HG02610 (cell line): ENCODE results near the gene PPP1R9B.

Source experiments
- ATAC-seq: cut with Tn5 transposase; IDR thresholded peaks from one replicate; pipeline ENCODE4 v1.9.1; 2021; ENCODE audit warnings: mild to moderate bottlenecking, moderate library complexity; ENCODE audit not compliant: unreplicated experiment

Gene PPP1R9B

GRCh38 chr17:50174444-50174843, 24.0 kb upstream of the PPP1R9B start:
- no peak for ATAC-seq

GRCh38 chr17:50173335-50173941, 23.0 kb upstream of the PPP1R9B start:
- no peak for ATAC-seq

- no peak for ATAC-seq
Observed at GRCh38 chr17:50172936-50173334, 22.5 kb upstream of the PPP1R9B start.

- no peak for ATAC-seq
Observed at GRCh38 chr17:50172130-50172529, 21.7 kb upstream of the PPP1R9B start.

GRCh38 chr17:50171371-50172071, 21.0 kb upstream of the PPP1R9B start:
- ATAC-seq: no peak

GRCh38 chr17:50170662-50171370, 20.3 kb upstream of the PPP1R9B start:
- peak; percentile 71 for ATAC-seq

- ATAC-seq: no peak
Observed at GRCh38 chr17:50169881-50170459, 19.5 kb upstream of the PPP1R9B start.

- ATAC-seq: no peak
Observed at GRCh38 chr17:50169121-50169764, 18.8 kb upstream of the PPP1R9B start.

- ATAC-seq: no peak
Observed at GRCh38 chr17:50168319-50168718, 17.8 kb upstream of the PPP1R9B start.

GRCh38 chr17:50167371-50167770, 16.9 kb upstream of the PPP1R9B start:
- no peak for ATAC-seq

- ATAC-seq: no peak
Observed at GRCh38 chr17:50166518-50167181, 16.2 kb upstream of the PPP1R9B start.

GRCh38 chr17:50165867-50166517, 15.5 kb upstream of the PPP1R9B start, which contains the start of gene SGCA:
SGCA (plus strand) TSS chr17:50166005; CDS start chr17:50166041, 36 bp downstream.
- ATAC-seq: no peak

- ATAC-seq: no peak
Observed at GRCh38 chr17:50165466-50165865, 15.0 kb upstream of the PPP1R9B start.

- ATAC-seq: no peak
Observed at GRCh38 chr17:50165066-50165465, 14.6 kb upstream of the PPP1R9B start.

- ATAC-seq: no peak
Observed at GRCh38 chr17:50164697-50164988, 14.2 kb upstream of the PPP1R9B start.

GRCh38 chr17:50163843-50164696, 13.6 kb upstream of the PPP1R9B start:
- peak; percentile 49 for ATAC-seq

- no peak for ATAC-seq
Observed at GRCh38 chr17:50162466-50163254, 12.2 kb upstream of the PPP1R9B start.

GRCh38 chr17:50161911-50162288, 11.4 kb upstream of the PPP1R9B start:
- no peak for ATAC-seq
